A549 (cell line): ENCODE results near the gene ZW10.

Experiments
- CTCF ChIP-seq: fragments of >200 bp; sonication (Bioruptor Twin); formaldehyde crosslinking; IDR thresholded peaks from 3 replicates; pipeline ENCODE4 v1.5.1; 2016
- SREBF2 ChIP-seq: fragments of 450-650 bp; IDR thresholded peaks from 2 replicates; pipeline ENCODE4 v1.6.1; 2014; ENCODE audit warnings: mild to moderate bottlenecking, moderate library complexity

- TF ChIP-seq SREBF2, result no peak
- TF ChIP-seq CTCF, result no peak
Observed at GRCh38 chr11:113729456-113729855, 44.0 kb downstream of the ZW10 start.
